SK-N-SH (cell line): ENCODE results near the gene SAA4. TPM values are rescaled to one million over a fixed set of nuclear protein-coding genes. Genes with fewer than 3 reads are reported as not detected.
"Not testable (repeated sequence)": the region's sequence is repeated elsewhere in the genome, so short reads cannot be mapped to it uniquely, and the experiment has no call there.

Experiments used
- CTCF ChIA-PET: fragments of 300-600, 350-600 bp; formaldehyde crosslinking; extraction: SDS; loops from one replicate; lab custom pipeline; 2021; lab: Yijun Ruan, JAX
- POLR2A ChIA-PET: fragments of 350-600 bp; sonication (Branson Sonifier 250); formaldehyde crosslinking; extraction: SDS; loops from one replicate; lab custom pipeline; 2020; ENCODE audit warnings: antibody characterized with exemption, inconsistent platforms; lab: Yijun Ruan, JAX
- DNase-seq: peaks from one replicate; pipeline ENCODE4 v3.0.0; 2012
- H2AFZ ChIP-seq: fragments of 200-600 bp; sonication (generic); 2 replicates; pipeline ENCODE4 v1.8.1; 2016; ENCODE audit warnings: antibody characterized with exemption, mild to moderate bottlenecking, low read depth
- H3F3A ChIP-seq: fragments of 200-600 bp; sonication (generic); replicated peaks from 2 replicates; pipeline ENCODE3; 2016; ENCODE audit warnings: antibody characterized with exemption, mild to moderate bottlenecking; ENCODE audit not compliant: insufficient read depth
- H3K27ac ChIP-seq, 2 experiments: fragments of 200-500 bp in 1 of 2; fragments of 200-600 bp in 1 of 2; sonication (Bioruptor generic) in 1 of 2; sonication (generic), shearing (Covaris generic) in 1 of 2; 2 replicates each; pipeline versions ENCODE4 v1.5.1 to v1.6.1; 2014 to 2016; ENCODE audit warnings: low read depth in 2 of 2, inconsistent platforms in 1 of 2, low read length in 1 of 2, mild to moderate bottlenecking in 1 of 2, mixed read lengths in 1 of 2
- H3K27me3 ChIP-seq: fragments of 200-600 bp; sonication (generic), shearing (Covaris generic); 2 replicates; pipeline ENCODE4 v1.6.1; 2016; ENCODE audit warnings: mixed run types; ENCODE audit not compliant: insufficient read depth
- H3K36me3 ChIP-seq, 2 experiments: fragments of 200-500 bp in 1 of 2; fragments of 200-600 bp in 1 of 2; sonication (Bioruptor generic) in 1 of 2; sonication (generic) in 1 of 2; replicated peaks in 1 of 2; 2 replicates each; pipeline versions ENCODE3 to v1.5.1; 2014 to 2016; ENCODE audit warnings: low read length in 1 of 2, mild to moderate bottlenecking in 1 of 2; ENCODE audit not compliant: insufficient read depth in 2 of 2, control insufficient read depth in 1 of 2
- H3K4me1 ChIP-seq, 2 experiments: fragments of 200-500 bp in 1 of 2; fragments of 200-600 bp in 1 of 2; sonication (Bioruptor generic) in 1 of 2; sonication (generic), shearing (Covaris generic) in 1 of 2; 2 replicates each; pipeline versions ENCODE4 v1.5.1 to v1.6.1; 2014 to 2016; ENCODE audit warnings: low read depth in 1 of 2, low read length in 1 of 2, mixed run types in 1 of 2; ENCODE audit not compliant: insufficient read depth in 2 of 2, control insufficient read depth in 1 of 2
- H3K4me2 ChIP-seq: fragments of 200-600 bp; sonication (generic), shearing (Covaris generic); 2 replicates; pipeline ENCODE4 v1.6.1; 2017; ENCODE audit warnings: mixed run types
- H3K4me3 ChIP-seq, 2 experiments: fragments of 200-500 bp in 1 of 2; fragments of 200-600 bp in 1 of 2; sonication (Bioruptor generic) in 1 of 2; sonication (generic), shearing (Covaris generic) in 1 of 2; 2 replicates each; pipeline versions ENCODE4 v1.5.1 to v1.8.1; 2014 to 2016; ENCODE audit warnings: low read depth in 2 of 2, inconsistent platforms in 1 of 2, low read length in 1 of 2, mild to moderate bottlenecking in 1 of 2, mixed read lengths in 1 of 2, moderate library complexity in 1 of 2
- H3K79me2 ChIP-seq: fragments of 200-600 bp; sonication (generic); 2 replicates; pipeline ENCODE4 v1.8.1; 2017; ENCODE audit warnings: mild to moderate bottlenecking; ENCODE audit not compliant: insufficient read depth
- H3K9ac ChIP-seq: fragments of 200-600 bp; sonication (generic); 2 replicates; pipeline ENCODE4 v1.6.1; 2017; ENCODE audit warnings: mixed run types
- H3K9me2 ChIP-seq: fragments of 200-600 bp; sonication (generic); 2 replicates; pipeline ENCODE4 v1.6.1; 2017; ENCODE audit warnings: mixed run types
- H3K9me3 ChIP-seq: fragments of 200-600 bp; sonication (generic); 2 replicates; pipeline ENCODE4 v1.6.1; 2017; ENCODE audit warnings: mixed run types, mild to moderate bottlenecking, moderate library complexity
- H4K20me1 ChIP-seq: fragments of 200-600 bp; sonication (generic); 2 replicates; pipeline ENCODE4 v1.6.1; 2017; ENCODE audit warnings: mild to moderate bottlenecking, mixed run types; ENCODE audit not compliant: insufficient read depth
- ELF1 ChIP-seq: IDR thresholded peaks from 2 replicates; pipeline ENCODE4 v1.4.0; 2012
- FOSL2 ChIP-seq: IDR thresholded peaks from 2 replicates; pipeline ENCODE4 v1.4.0; 2012; ENCODE audit warnings: low read depth, mild to moderate bottlenecking, moderate library complexity, borderline replicate concordance
- FOXJ3 ChIP-seq: sonication (generic); formaldehyde crosslinking; IDR thresholded peaks from 2 replicates; pipeline ENCODE4 v1.5.1; 2020; ENCODE audit warnings: mild to moderate bottlenecking, missing genetic modification reagents
- GATA2 ChIP-seq: sonication (generic); formaldehyde crosslinking; IDR thresholded peaks from 2 replicates; pipeline ENCODE4 v1.5.0; 2020; ENCODE audit warnings: mild to moderate bottlenecking, missing genetic modification reagents
- JUND ChIP-seq: IDR thresholded peaks from 2 replicates; pipeline ENCODE4 v1.4.0; 2012
- NFIC ChIP-seq: IDR thresholded peaks from 2 replicates; pipeline ENCODE4 v1.4.0; 2012; ENCODE audit warnings: borderline replicate concordance
- NRF1 ChIP-seq: IDR thresholded peaks from 2 replicates; pipeline ENCODE4 v1.6.1; 2012; ENCODE audit warnings: low read depth, mild to moderate bottlenecking, low read length
- POLR2AphosphoS5 ChIP-seq: IDR thresholded peaks from 2 replicates; pipeline ENCODE4 v1.6.1; 2012; ENCODE audit warnings: low read depth, low read length
- RCOR1 ChIP-seq: fragments of 150-350 bp; IDR thresholded peaks from 2 replicates; pipeline ENCODE4 v1.6.1; 2017; ENCODE audit warnings: antibody characterized with exemption, low read length
- RFX5 ChIP-seq: IDR thresholded peaks from 2 replicates; pipeline ENCODE4 v1.6.1; 2012; ENCODE audit warnings: mild to moderate bottlenecking, improper control_type of control experiment, low read length
- SIN3A ChIP-seq: IDR thresholded peaks from 2 replicates; pipeline ENCODE4 v1.6.1; 2012; ENCODE audit warnings: low read depth, mild to moderate bottlenecking, low read length, moderate library complexity, borderline replicate concordance
- SMC3 ChIP-seq: IDR thresholded peaks from 2 replicates; pipeline ENCODE4 v1.6.1; 2012; ENCODE audit warnings: low read depth, low read length, improper control_type of control experiment
- TAF1 ChIP-seq: IDR thresholded peaks from 2 replicates; pipeline ENCODE4 v1.6.1; 2012; ENCODE audit warnings: low read depth, mild to moderate bottlenecking, low read length, moderate library complexity, borderline replicate concordance
- TCF12 ChIP-seq: IDR thresholded peaks from 2 replicates; pipeline ENCODE4 v1.4.0; 2012
- TEAD4 ChIP-seq: IDR thresholded peaks from 2 replicates; pipeline ENCODE4 v1.4.0; 2012; ENCODE audit warnings: mild to moderate bottlenecking, borderline replicate concordance; ENCODE audit not compliant: insufficient read depth
- whole genome bisulfite sequencing: methylation state at CpG from one replicate; pipeline ENCODE4 v1.1.6; 2017; ENCODE audit warnings: low lambda C conversion rate; 5-methylcytosine and 5-hydroxymethylcytosine counted together
- polyA plus RNA-seq, 3 experiments: library from polyadenylated mRNA; depleted of rRNA; stranded (reverse); fragments of >200 nt; gene quantifications; 2 replicates each; pipeline ENCODE4 v1.2.3, GENCODE V29; 2012
- TF ChIP-seq, protein P1 (sequence below): IDR thresholded peaks from 2 replicates; pipeline ENCODE4 v1.4.0; 2012; ENCODE audit warnings: low read depth, borderline replicate concordance
- TF ChIP-seq, protein P2 (sequence below): IDR thresholded peaks from 2 replicates; pipeline ENCODE4; 2012
- TF ChIP-seq, protein P3 (sequence below): fragments of 200-600 bp; sonication (generic); IDR thresholded peaks from 2 replicates; pipeline ENCODE4 v1.6.1; 2017; ENCODE audit warnings: antibody characterized with exemption, mild to moderate bottlenecking, moderate library complexity
- TF ChIP-seq, protein P4 (sequence below): IDR thresholded peaks from 2 replicates; pipeline ENCODE4 v1.4.0; 2012; ENCODE audit warnings: low read depth, borderline replicate concordance

SAA4 gene
- polyA plus RNA-seq, 1 of the 3 experiments (the other 2 are of a cell fraction): not detected

DNA sequence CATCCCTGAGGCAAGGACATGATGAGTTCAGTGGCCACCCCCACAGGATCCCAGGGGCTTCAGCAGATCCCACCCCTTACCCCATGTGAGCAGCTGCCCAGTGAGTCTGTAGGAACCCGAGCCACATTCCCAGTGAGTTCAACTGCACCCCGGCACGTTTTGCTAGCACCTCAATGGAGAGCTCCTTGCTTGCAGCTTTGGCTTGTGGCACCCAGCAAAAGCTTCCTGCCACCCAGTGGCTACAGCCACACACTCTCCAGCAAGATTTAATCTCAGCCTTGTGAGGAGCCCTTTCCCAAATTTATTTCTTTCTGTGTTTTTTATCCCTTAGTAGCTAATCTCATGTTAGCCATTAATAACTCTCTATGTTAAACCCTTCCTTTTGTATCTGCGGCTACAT lies 33.5 kb upstream of the SAA4 start:
- ChIA-PET CTCF (interaction anchor here (1.5 to 1.6 kb wide), 2 partner anchors 26 to 164 kb away, joined by 3 to 5 read pairs; partner anchors contain the start of gene SAAL1), POLR2A (no interaction called here)
- Histone ChIP-seq H3K4me1 (no peaks in the 10 kb centered on the region), H3K27ac (no peak overlapping the region), H3K79me2 (no peaks in the 10 kb centered on the region), H3K9me3 (no peaks in the 10 kb centered on the region), H4K20me1 (no peaks in the 10 kb centered on the region), H3K9me2 (no peaks in the 10 kb centered on the region), H3K36me3 (no peaks in the 10 kb centered on the region), H3K4me2 (no peak overlapping the region), H3K4me3 (no peak overlapping the region), H3K27me3 (no peaks in the 10 kb centered on the region), H2AFZ (no peak overlapping the region), H3F3A (no peaks in the 10 kb centered on the region), H3K9ac (no peak overlapping the region)
- 80% methylated on average over 4 of the region's 4 CpGs for WGBS
- no peak for DNase-seq
- no peak for TF ChIP-seq POLR2AphosphoS5
- TF ChIP-seq RFX5: no peak
- no peak for TF ChIP-seq TCF12
- TF ChIP-seq FOXJ3 (CRISPR knock-in tag): no peak
- no peak for TF ChIP-seq NFIC
- TF ChIP-seq, protein P1, sequence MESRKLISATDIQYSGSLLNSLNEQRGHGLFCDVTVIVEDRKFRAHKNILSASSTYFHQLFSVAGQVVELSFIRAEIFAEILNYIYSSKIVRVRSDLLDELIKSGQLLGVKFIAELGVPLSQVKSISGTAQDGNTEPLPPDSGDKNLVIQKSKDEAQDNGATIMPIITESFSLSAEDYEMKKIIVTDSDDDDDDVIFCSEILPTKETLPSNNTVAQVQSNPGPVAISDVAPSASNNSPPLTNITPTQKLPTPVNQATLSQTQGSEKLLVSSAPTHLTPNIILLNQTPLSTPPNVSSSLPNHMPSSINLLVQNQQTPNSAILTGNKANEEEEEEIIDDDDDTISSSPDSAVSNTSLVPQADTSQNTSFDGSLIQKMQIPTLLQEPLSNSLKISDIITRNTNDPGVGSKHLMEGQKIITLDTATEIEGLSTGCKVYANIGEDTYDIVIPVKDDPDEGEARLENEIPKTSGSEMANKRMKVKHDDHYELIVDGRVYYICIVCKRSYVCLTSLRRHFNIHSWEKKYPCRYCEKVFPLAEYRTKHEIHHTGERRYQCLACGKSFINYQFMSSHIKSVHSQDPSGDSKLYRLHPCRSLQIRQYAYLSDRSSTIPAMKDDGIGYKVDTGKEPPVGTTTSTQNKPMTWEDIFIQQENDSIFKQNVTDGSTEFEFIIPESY: no peak
- no peak for TF ChIP-seq TAF1
- no peak for TF ChIP-seq GATA2 (CRISPR knock-in tag)
- no peak for TF ChIP-seq TEAD4
- no peak for TF ChIP-seq ELF1
- no peak for TF ChIP-seq SMC3
- no peak for TF ChIP-seq FOSL2
- TF ChIP-seq, protein P2, sequence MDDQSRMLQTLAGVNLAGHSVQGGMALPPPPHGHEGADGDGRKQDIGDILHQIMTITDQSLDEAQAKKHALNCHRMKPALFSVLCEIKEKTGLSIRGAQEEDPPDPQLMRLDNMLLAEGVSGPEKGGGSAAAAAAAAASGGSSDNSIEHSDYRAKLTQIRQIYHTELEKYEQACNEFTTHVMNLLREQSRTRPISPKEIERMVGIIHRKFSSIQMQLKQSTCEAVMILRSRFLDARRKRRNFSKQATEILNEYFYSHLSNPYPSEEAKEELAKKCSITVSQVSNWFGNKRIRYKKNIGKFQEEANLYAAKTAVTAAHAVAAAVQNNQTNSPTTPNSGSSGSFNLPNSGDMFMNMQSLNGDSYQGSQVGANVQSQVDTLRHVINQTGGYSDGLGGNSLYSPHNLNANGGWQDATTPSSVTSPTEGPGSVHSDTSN: no peak
- TF ChIP-seq RCOR1: no peak
- TF ChIP-seq, protein P3, sequence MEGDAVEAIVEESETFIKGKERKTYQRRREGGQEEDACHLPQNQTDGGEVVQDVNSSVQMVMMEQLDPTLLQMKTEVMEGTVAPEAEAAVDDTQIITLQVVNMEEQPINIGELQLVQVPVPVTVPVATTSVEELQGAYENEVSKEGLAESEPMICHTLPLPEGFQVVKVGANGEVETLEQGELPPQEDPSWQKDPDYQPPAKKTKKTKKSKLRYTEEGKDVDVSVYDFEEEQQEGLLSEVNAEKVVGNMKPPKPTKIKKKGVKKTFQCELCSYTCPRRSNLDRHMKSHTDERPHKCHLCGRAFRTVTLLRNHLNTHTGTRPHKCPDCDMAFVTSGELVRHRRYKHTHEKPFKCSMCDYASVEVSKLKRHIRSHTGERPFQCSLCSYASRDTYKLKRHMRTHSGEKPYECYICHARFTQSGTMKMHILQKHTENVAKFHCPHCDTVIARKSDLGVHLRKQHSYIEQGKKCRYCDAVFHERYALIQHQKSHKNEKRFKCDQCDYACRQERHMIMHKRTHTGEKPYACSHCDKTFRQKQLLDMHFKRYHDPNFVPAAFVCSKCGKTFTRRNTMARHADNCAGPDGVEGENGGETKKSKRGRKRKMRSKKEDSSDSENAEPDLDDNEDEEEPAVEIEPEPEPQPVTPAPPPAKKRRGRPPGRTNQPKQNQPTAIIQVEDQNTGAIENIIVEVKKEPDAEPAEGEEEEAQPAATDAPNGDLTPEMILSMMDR: no peak
- no peak for TF ChIP-seq JUND
- no peak for TF ChIP-seq SIN3A
- no peak for TF ChIP-seq NRF1
- TF ChIP-seq, protein P4, sequence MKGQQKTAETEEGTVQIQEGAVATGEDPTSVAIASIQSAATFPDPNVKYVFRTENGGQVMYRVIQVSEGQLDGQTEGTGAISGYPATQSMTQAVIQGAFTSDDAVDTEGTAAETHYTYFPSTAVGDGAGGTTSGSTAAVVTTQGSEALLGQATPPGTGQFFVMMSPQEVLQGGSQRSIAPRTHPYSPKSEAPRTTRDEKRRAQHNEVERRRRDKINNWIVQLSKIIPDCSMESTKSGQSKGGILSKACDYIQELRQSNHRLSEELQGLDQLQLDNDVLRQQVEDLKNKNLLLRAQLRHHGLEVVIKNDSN: no peak

DNA sequence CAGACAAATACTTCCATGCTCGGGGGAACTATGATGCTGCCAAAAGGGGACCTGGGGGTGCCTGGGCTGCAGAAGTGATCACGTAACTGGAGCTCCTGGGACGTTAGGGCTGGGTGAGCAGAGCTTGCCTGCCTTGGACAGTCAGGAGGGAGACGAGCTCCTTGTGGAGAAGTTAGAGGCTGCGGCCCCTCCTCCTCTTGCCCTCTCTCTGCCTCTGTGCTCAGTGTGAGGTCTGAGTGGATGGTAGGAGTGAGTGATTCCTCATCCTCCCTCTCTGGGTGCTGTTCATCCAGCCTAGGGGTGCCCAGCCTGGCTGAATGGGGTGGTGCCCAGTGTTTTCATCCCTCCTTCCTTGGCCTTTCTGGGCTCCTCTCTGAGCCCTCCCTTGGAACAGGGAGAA lies 32.6 kb upstream of the SAA4 start:
- H3K36me3 ChIP-seq, H3K4me1 ChIP-seq, H3K27me3 ChIP-seq, H3K27ac ChIP-seq, POLR2A ChIA-PET, H3K9ac ChIP-seq, H3K4me2 ChIP-seq, H3F3A ChIP-seq, H3K79me2 ChIP-seq, H4K20me1 ChIP-seq, H3K4me3 ChIP-seq, DNase-seq, H2AFZ ChIP-seq, H3K9me2 ChIP-seq, H3K9me3 ChIP-seq: not testable (repeated sequence)
- WGBS: no CpG with 5 or more reads among the region's 5 CpGs
- CTCF ChIA-PET: interaction anchor here (1.5 to 1.6 kb wide), 2 partner anchors 25 to 163 kb away, joined by 3 to 5 read pairs; partner anchors contain the start of gene SAAL1

DNA sequence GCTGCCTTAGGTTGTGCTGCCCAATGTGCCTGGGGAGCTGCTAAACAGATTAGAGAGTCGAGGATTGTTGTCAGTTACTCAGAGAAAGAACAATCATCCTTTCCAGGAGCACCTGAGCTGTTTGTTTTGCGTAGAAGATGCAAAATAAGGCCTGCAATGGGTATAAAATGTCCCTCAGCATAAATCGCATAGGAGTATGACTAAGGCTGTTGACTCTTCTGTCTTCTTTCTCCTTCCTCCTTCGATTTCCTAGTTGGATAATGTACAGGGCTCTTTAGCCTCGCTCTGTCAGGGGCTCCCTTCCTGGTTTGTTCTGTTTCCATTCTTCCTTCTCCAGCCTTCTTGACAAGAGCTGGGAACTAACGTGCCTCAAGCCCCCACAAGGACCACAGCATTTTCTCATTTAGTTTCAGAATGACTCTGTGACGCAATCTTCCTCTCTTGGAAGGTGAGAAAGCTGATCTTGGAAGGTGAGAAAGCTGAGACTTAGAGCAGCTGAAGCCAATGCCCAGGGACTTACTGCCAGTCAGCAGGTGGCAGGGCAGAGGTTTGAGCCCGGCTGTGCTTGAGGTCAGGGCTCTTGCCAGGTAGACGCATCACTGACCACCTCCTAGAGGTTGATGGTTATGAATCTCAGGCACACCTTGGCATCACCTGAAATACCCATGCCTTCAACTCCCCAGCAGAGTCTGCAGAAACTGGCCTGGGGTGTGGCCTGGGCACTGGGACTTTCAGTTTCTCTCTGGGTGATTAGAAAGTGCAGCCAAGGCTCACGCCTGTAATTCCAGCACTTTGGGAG lies 30.9 kb upstream of the SAA4 start:
- WGBS: 80% methylated on average over 8 of the region's 10 CpGs
- DNase-seq, H3F3A ChIP-seq, H3K9me2 ChIP-seq, H3K27ac ChIP-seq, H4K20me1 ChIP-seq, H3K4me3 ChIP-seq, H2AFZ ChIP-seq, POLR2A ChIA-PET, CTCF ChIA-PET, H3K9me3 ChIP-seq, H3K36me3 ChIP-seq, H3K9ac ChIP-seq, H3K4me1 ChIP-seq, H3K27me3 ChIP-seq, H3K4me2 ChIP-seq, H3K79me2 ChIP-seq: not testable (repeated sequence)
